ENCODE results near the gene SLC6A13. TPM values are rescaled to one million over a fixed set of nuclear protein-coding genes. Genes with fewer than 3 reads are reported as not detected.
"Not testable (repeated sequence)": the region's sequence is repeated elsewhere in the genome, so short reads cannot be mapped to it uniquely, and the experiment has no call there.

SLC6A13 gene
- total RNA-seq, 3 donors from 2014 or later, result 1.3 TPM; not detected in 2

- TF ChIP-seq CTCF (IDR thresholded peaks at IDR 0.05), result no peak
- TF ChIP-seq POLR2AphosphoS5 (IDR thresholded peaks at IDR 0.05), result no peak
- TF ChIP-seq POLR2A (IDR thresholded peaks at IDR 0.05), result no peak
- Histone ChIP-seq H3K27me3 (no peaks in the 10 kb centered on the region), H3K9me3 (peaks cover 13 to 14% of the 10 kb centered on the region in 2 donors), H3K36me3 (no peaks in the 10 kb centered on the region), H3K4me3 (no peak overlapping the region), H3K4me1 (no peaks in the 10 kb centered on the region), H3K27ac (no peak overlapping the region)
- intact Hi-C loops (cut with DNase I; ENCODE audit: low total_unique reads), result no loop called here
- DNase-seq (ENCODE audit: low spot score in 2 of 2), result no peak
Measured at GRCh38 chr12:238736-239398, 23.8 kb downstream of the SLC6A13 start.

GRCh38 chr12:238116-238515 is 24.5 kb downstream of the SLC6A13 start:
- intact Hi-C loops (cut with DNase I; ENCODE audit: low total_unique reads), result no loop called here
- Histone ChIP-seq H3K4me3 (no peak overlapping the region), H3K27me3 (no peaks in the 10 kb centered on the region), H3K9me3 (peaks cover 13 to 14% of the 10 kb centered on the region in 2 donors), H3K27ac (no peak overlapping the region), H3K4me1 (no peaks in the 10 kb centered on the region), H3K36me3 (no peaks in the 10 kb centered on the region)
- TF ChIP-seq CTCF (IDR thresholded peaks at IDR 0.05) (no peak), POLR2AphosphoS5 (IDR thresholded peaks at IDR 0.05) (no peak), POLR2A (IDR thresholded peaks at IDR 0.05) (no peak)
- DNase-seq (ENCODE audit: low spot score in 2 of 2), result no peak

- no peak for TF ChIP-seq POLR2AphosphoS5 (IDR thresholded peaks at IDR 0.05)
- TF ChIP-seq CTCF (IDR thresholded peaks at IDR 0.05), result no peak
- no peak for TF ChIP-seq POLR2A (IDR thresholded peaks at IDR 0.05)
- H3K4me3 ChIP-seq, result no peak overlapping the region
- peak in 1 of 2 donors; percentile 37 for DNase-seq (ENCODE audit: low spot score in 2 of 2)
- H3K27ac ChIP-seq, result no peak overlapping the region
- no peaks in the 10 kb centered on the region for H3K4me1 ChIP-seq
- intact Hi-C loops (cut with DNase I; ENCODE audit: low total_unique reads), result no loop called here
- no peaks in the 10 kb centered on the region for H3K27me3 ChIP-seq
- H3K9me3 ChIP-seq, result peaks cover 13 to 14% of the 10 kb centered on the region in 2 donors
- no peaks in the 10 kb centered on the region for H3K36me3 ChIP-seq
Measured at GRCh38 chr12:237026-237815, 25.4 kb downstream of the SLC6A13 start.

GRCh38 chr12:236445-236844 is 26.2 kb downstream of the SLC6A13 start:
- Histone ChIP-seq H3K27ac (no peak overlapping the region), H3K4me3 (no peak overlapping the region), H3K27me3 (no peaks in the 10 kb centered on the region), H3K9me3 (peaks cover 13 to 14% of the 10 kb centered on the region in 2 donors), H3K36me3 (no peaks in the 10 kb centered on the region), H3K4me1 (no peaks in the 10 kb centered on the region)
- DNase-seq (ENCODE audit: low spot score in 2 of 2), result no peak
- TF ChIP-seq POLR2A (IDR thresholded peaks at IDR 0.05) (no peak), CTCF (IDR thresholded peaks at IDR 0.05) (no peak), POLR2AphosphoS5 (IDR thresholded peaks at IDR 0.05) (no peak)
- intact Hi-C loops (cut with DNase I; ENCODE audit: low total_unique reads), result no loop called here

GRCh38 chr12:235967-236366 is 26.7 kb downstream of the SLC6A13 start:
- peaks cover 13 to 14% of the 10 kb centered on the region in 2 donors for H3K9me3 ChIP-seq
- H3K27ac ChIP-seq; H3K4me1 ChIP-seq; intact Hi-C loops (cut with DNase I; ENCODE audit: low total_unique reads); DNase-seq (ENCODE audit: low spot score in 2 of 2); H3K36me3 ChIP-seq; H3K4me3 ChIP-seq; H3K27me3 ChIP-seq: not testable (repeated sequence)
